Kidney glomerular epithelial cell (primary cell): Measurements from ENCODE around the gene TUBGCP2.
"Not testable (repeated sequence)": the region's sequence is repeated elsewhere in the genome, so short reads cannot be mapped to it uniquely, and the experiment has no call there.

Experiments
- DNase-seq: peaks from one replicate; lab custom pipeline; 2025; lab: John Stamatoyannopoulos, UW

TUBGCP2 gene

GRCh38 chr10:133325440-133326222 lies 17.0 kb upstream of the TUBGCP2 start:
- DNase-seq = no peak

GRCh38 chr10:133324857-133325260 lies 16.2 kb upstream of the TUBGCP2 start:
- no peak for DNase-seq

- DNase-seq = peak; percentile 34
Observed at GRCh38 chr10:133324198-133324792, 15.6 kb upstream of the TUBGCP2 start.

- not testable (repeated sequence) for DNase-seq
Observed at GRCh38 chr10:133322064-133322709, 13.5 kb upstream of the TUBGCP2 start.

- not testable (repeated sequence) for DNase-seq
Observed at GRCh38 chr10:133320852-133321422, 12.3 kb upstream of the TUBGCP2 start.

GRCh38 chr10:133318494-133319127 lies 9.9 kb upstream of the TUBGCP2 start:
- peak; percentile 32 for DNase-seq

GRCh38 chr10:133316732-133317131 lies 8.1 kb upstream of the TUBGCP2 start:
- no peak for DNase-seq

GRCh38 chr10:133316266-133316665 lies 7.6 kb upstream of the TUBGCP2 start:
- no peak for DNase-seq

GRCh38 chr10:133315847-133316246 lies 7.2 kb upstream of the TUBGCP2 start:
- DNase-seq = no peak

GRCh38 chr10:133314911-133315310 lies 6.2 kb upstream of the TUBGCP2 start:
- no peak for DNase-seq

GRCh38 chr10:133313192-133313591 lies 4.5 kb upstream of the TUBGCP2 start:
- DNase-seq = no peak

- no peak for DNase-seq
Observed at GRCh38 chr10:133312769-133313145, 4.1 kb upstream of the TUBGCP2 start.

GRCh38 chr10:133312016-133312768 lies 3.5 kb upstream of the TUBGCP2 start:
- DNase-seq = no peak

- no peak for DNase-seq
Observed at GRCh38 chr10:133311570-133311969, 2.9 kb upstream of the TUBGCP2 start.

- no peak for DNase-seq
Observed at GRCh38 chr10:133310789-133311188, 2.1 kb upstream of the TUBGCP2 start.

GRCh38 chr10:133310399-133310755 lies 1.7 kb upstream of the TUBGCP2 start:
- DNase-seq = no peak

- no peak for DNase-seq
Observed at GRCh38 chr10:133309720-133310398, 1.2 kb upstream of the TUBGCP2 start.

GRCh38 chr10:133309100-133309719 lies 538 bp upstream of the TUBGCP2 start:
- peak; percentile 65 for DNase-seq

GRCh38 chr10:133307776-133308420 lies 774 bp downstream of the TUBGCP2 start:
- DNase-seq = peak; percentile 72

- no peak for DNase-seq
Observed at GRCh38 chr10:133306941-133307379, 1.7 kb downstream of the TUBGCP2 start.
